BE2C (cell line): ENCODE results near the gene VWA5B1.

Experiments
- DNase-seq: peaks from one replicate; pipeline ENCODE4 v3.0.0-alpha.2; 2020
- H3K27me3 ChIP-seq: fragments of 250-450 bp; sonication (Bioruptor Pico); 2 replicates; pipeline ENCODE4 v1.5.1; 2020; ENCODE audit warnings: mild to moderate bottlenecking
- H3K36me3 ChIP-seq: fragments of 250-450 bp; sonication (Bioruptor Pico); 2 replicates; pipeline ENCODE4 v1.5.1; 2020; ENCODE audit warnings: mild to moderate bottlenecking
- H3K4me1 ChIP-seq: fragments of 250-450 bp; sonication (Bioruptor Pico); 2 replicates; pipeline ENCODE4 v1.5.1; 2020
- H3K4me3 ChIP-seq: 2 replicates; pipeline ENCODE4 v1.5.1; 2011; ENCODE audit warnings: low read depth, low read length
- H3K9me3 ChIP-seq: fragments of 250-450 bp; sonication (Bioruptor Pico); 2 replicates; pipeline ENCODE4 v1.5.1; 2020
- CTCF ChIP-seq: IDR thresholded peaks from 2 replicates; pipeline ENCODE4 v1.5.1; 2012; ENCODE audit warnings: mild to moderate bottlenecking, low read depth, low read length

VWA5B1 gene

GRCh38 chr1:20312818-20313217 lies 22.1 kb downstream of the VWA5B1 start:
- Histone ChIP-seq H3K27me3 (no peaks in the 10 kb centered on the region), H3K9me3 (no peaks in the 10 kb centered on the region), H3K36me3 (no peaks in the 10 kb centered on the region), H3K4me3 (no peak overlapping the region), H3K4me1 (peaks cover 4% of the 10 kb centered on the region)
- no peak for DNase-seq
- no peak for TF ChIP-seq CTCF

GRCh38 chr1:20317471-20317870 lies 26.8 kb downstream of the VWA5B1 start:
- no peak for TF ChIP-seq CTCF
- H3K27me3 ChIP-seq, result no peaks in the 10 kb centered on the region
- no peak overlapping the region for H3K4me3 ChIP-seq
- no peaks in the 10 kb centered on the region for H3K9me3 ChIP-seq
- no peaks in the 10 kb centered on the region for H3K36me3 ChIP-seq
- no peaks in the 10 kb centered on the region for H3K4me1 ChIP-seq
- DNase-seq, result no peak

GRCh38 chr1:20318521-20318920 lies 27.8 kb downstream of the VWA5B1 start:
- no peak for TF ChIP-seq CTCF
- no peaks in the 10 kb centered on the region for H3K27me3 ChIP-seq
- H3K4me3 ChIP-seq, result no peak overlapping the region
- no peaks in the 10 kb centered on the region for H3K4me1 ChIP-seq
- DNase-seq, result no peak
- no peaks in the 10 kb centered on the region for H3K36me3 ChIP-seq
- H3K9me3 ChIP-seq, result no peaks in the 10 kb centered on the region

- no peak for TF ChIP-seq CTCF
- Histone ChIP-seq H3K36me3 (no peaks in the 10 kb centered on the region), H3K9me3 (no peaks in the 10 kb centered on the region), H3K27me3 (no peaks in the 10 kb centered on the region), H3K4me3 (no peak overlapping the region), H3K4me1 (no peaks in the 10 kb centered on the region)
- DNase-seq, result no peak
Measured at GRCh38 chr1:20318971-20319370, 28.3 kb downstream of the VWA5B1 start.

GRCh38 chr1:20319456-20320220 lies 29.0 kb downstream of the VWA5B1 start:
- no peak for TF ChIP-seq CTCF
- DNase-seq, result no peak
- Histone ChIP-seq H3K4me3 (no peak overlapping the region), H3K27me3 (no peaks in the 10 kb centered on the region), H3K9me3 (no peaks in the 10 kb centered on the region), H3K4me1 (no peaks in the 10 kb centered on the region), H3K36me3 (no peaks in the 10 kb centered on the region)

GRCh38 chr1:20320704-20321103 lies 30.0 kb downstream of the VWA5B1 start:
- no peak overlapping the region for H3K4me3 ChIP-seq
- peak; percentile 15 for DNase-seq
- no peaks in the 10 kb centered on the region for H3K36me3 ChIP-seq
- TF ChIP-seq CTCF, result no peak
- no peaks in the 10 kb centered on the region for H3K9me3 ChIP-seq
- H3K27me3 ChIP-seq, result no peaks in the 10 kb centered on the region
- peaks cover 8% of the 10 kb centered on the region for H3K4me1 ChIP-seq
